Endothelial cell of umbilical vein (primary cell): ENCODE measurements around the gene CEMIP.

Experiments used
- CTCF ChIP-seq, 2 donors: IDR thresholded peaks; 1 replicate in 1 of 2; 2 replicates in 1 of 2; pipeline ENCODE4 v1.5.1; 2011; ENCODE audit warnings: low read length in 2 of 2, mild to moderate bottlenecking in 2 of 2, moderate library complexity in 2 of 2, control low read depth in 1 of 2, inconsistent platforms in 1 of 2, low read depth in 1 of 2; ENCODE audit not compliant: insufficient read depth in 1 of 2; ENCODE audit errors: extremely low read depth in 1 of 2
- EZH2 ChIP-seq: IDR thresholded peaks from 2 replicates; pipeline ENCODE4 v1.6.1; 2012; ENCODE audit warnings: borderline replicate concordance, low read depth, mild to moderate bottlenecking, moderate library complexity, low read length, inconsistent platforms; ENCODE audit not compliant: severe bottlenecking
- FOS ChIP-seq: IDR thresholded peaks from 2 replicates; pipeline ENCODE4 v1.6.1; 2011; ENCODE audit warnings: mild to moderate bottlenecking, low read length, moderate library complexity, borderline replicate concordance; ENCODE audit not compliant: insufficient read depth
- GATA2 ChIP-seq: IDR thresholded peaks from 2 replicates; pipeline ENCODE4 v1.7.0; 2011; ENCODE audit warnings: low read depth, mild to moderate bottlenecking, moderate library complexity, mixed read lengths, low read length; ENCODE audit not compliant: insufficient read length, insufficient read depth
- JUN ChIP-seq: IDR thresholded peaks from 2 replicates; pipeline ENCODE4 v1.6.1; 2011; ENCODE audit warnings: borderline replicate concordance, low read depth; ENCODE audit not compliant: insufficient read length, insufficient read depth
- MAX ChIP-seq: IDR thresholded peaks from 2 replicates; pipeline ENCODE4 v1.6.1; 2011; ENCODE audit not compliant: insufficient read depth, insufficient read length
- MYC ChIP-seq: IDR thresholded peaks from one replicate; pipeline ENCODE4 v1.6.1; 2011; ENCODE audit warnings: mild to moderate bottlenecking, low read depth, low read length
- POLR2A ChIP-seq: IDR thresholded peaks from 2 replicates; pipeline ENCODE4 v1.6.1; 2012; ENCODE audit warnings: low read depth, mild to moderate bottlenecking, control low read depth, low read length
- POLR2AphosphoS5 ChIP-seq: IDR thresholded peaks from 2 replicates; pipeline ENCODE4 v1.6.1; 2012; ENCODE audit warnings: low read depth, mild to moderate bottlenecking, control low read depth, low read length, moderate library complexity; ENCODE audit not compliant: insufficient read depth

DNA sequence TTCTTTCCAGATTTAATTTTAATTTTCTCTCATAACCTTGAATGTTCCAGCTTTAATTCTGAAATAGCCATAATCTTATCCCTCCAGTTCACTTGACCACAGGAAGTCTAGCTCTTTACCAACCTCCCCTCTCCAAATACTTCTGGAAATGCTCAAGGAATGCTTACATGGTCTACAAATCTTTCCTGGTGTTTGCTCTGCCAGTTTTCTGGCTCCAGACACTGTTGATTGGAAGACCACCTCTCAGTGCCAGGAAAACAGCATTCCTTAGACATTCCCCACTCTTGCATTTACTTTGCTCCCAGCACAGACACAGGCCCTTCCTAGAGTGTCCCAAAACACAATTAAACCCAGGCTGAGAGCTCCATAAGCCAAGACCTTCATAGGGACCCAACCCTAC is 111.8 kb downstream of the CEMIP start:
- TF ChIP-seq CTCF (IDR thresholded peaks at IDR 0.05; ENCODE audit: extremely low read depth in 1 of 2, insufficient read depth in 1 of 2, low read depth in 1 of 2, low read length in 2 of 2) = no peak
- no peak for TF ChIP-seq MYC
- no peak for TF ChIP-seq POLR2AphosphoS5
- no peak for TF ChIP-seq EZH2
- TF ChIP-seq POLR2A = no peak
- TF ChIP-seq JUN = no peak
- TF ChIP-seq MAX = no peak
- no peak for TF ChIP-seq GATA2
- TF ChIP-seq FOS = no peak
